Measurements from ENCODE around the gene FAM50A.

GRCh38 chrX:154481195-154481594, 37.3 kb downstream of the FAM50A start:
- no peak for TF ChIP-seq CTCF (IDR thresholded peaks at IDR 0.05)
- TF ChIP-seq POLR2AphosphoS5 (IDR thresholded peaks at IDR 0.05): no peak
- no peak for TF ChIP-seq POLR2A (IDR thresholded peaks at IDR 0.05)
- TF ChIP-seq EP300 (IDR thresholded peaks at IDR 0.05): no peak

All from upper lobe of left lung (tissue), 4 donors.